GM23248 (cell line): ENCODE data around the gene MDP1.

Source experiments
- EZH2 ChIP-seq: fragments of 200-600 bp; sonication (generic); IDR thresholded peaks from 2 replicates; pipeline ENCODE4 v1.6.1; 2018; ENCODE audit warnings: antibody characterized with exemption, mild to moderate bottlenecking; ENCODE audit not compliant: insufficient read depth, poor library complexity, severe bottlenecking
- EZH2phosphoT487 ChIP-seq: fragments of 200-600 bp; sonication (generic); IDR thresholded peaks from 2 replicates; pipeline ENCODE4 v1.6.1; 2018; ENCODE audit warnings: antibody characterized with exemption, moderate library complexity, mild to moderate bottlenecking, low read depth; ENCODE audit not compliant: insufficient read depth

- TF ChIP-seq EZH2 (no peak), EZH2phosphoT487 (no peak)
Measured at GRCh38 chr14:24219080-24219479, 3.2 kb upstream of the MDP1 start.
